Measurements from ENCODE around the gene COPS4. TPM values are rescaled to one million over a fixed set of nuclear protein-coding genes. Genes with fewer than 3 reads are reported as not detected.

COPS4 gene
- total RNA-seq, 1 experiment from 2014 or later, result 28.6 TPM

DNA sequence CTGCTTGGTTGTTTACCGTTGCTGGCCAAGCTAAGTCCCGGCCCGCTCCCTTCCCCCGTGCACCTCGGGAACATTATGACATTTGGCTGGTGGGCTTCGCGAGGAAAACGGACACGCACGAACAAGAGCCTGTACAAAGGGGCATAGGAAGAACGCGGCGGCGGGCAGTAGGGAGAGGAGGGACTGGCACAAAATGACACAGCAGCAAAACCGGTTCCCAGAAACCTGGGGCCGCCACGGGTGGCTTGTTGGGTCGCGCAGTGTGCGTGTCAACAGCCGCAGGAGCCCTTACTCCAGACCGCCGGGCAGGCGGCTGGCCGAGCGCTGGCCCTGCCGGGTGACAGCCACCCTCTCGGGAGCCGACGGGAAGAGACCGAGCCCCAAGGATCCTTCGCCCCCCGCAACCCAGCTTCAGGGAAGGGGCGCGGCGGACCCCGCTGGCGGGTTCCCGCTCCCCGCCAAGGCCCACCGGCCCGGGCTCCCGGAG, 22.7 kb upstream of the COPS4 start:
- ChIA-PET RAD21 (ENCODE audit: low non-redundant PET in 1 of 2, low total read pairs in 2 of 2, uncharacterized antibody in 2 of 2, unreplicated experiment in 2 of 2) (no interaction called here), POLR2A (interaction anchor here (1.0 to 1.2 kb wide), 4 partner anchors 23 to 583 kb away, joined by 3 to 14 read pairs (median 4); partner anchors contain the start of genes COPS4 and THAP9), CTCF (interaction anchor here (1.5 kb wide), 1 partner anchor 241 kb away, joined by 3 read pairs; no protein-coding TSS in a partner anchor)
- Histone ChIP-seq H4K20me1 (ENCODE audit: insufficient read depth) (no peaks in the 10 kb centered on the region), H3K4me2 (ENCODE audit: low read length) (peak overlapping the region; percentile 90), H3K9ac (ENCODE audit: low read length) (peak overlapping the region; percentile 85), H3K27me3 (ENCODE audit: insufficient read depth, low read length) (no peaks in the 10 kb centered on the region), H3K79me2 (ENCODE audit: insufficient read depth, low read length) (peaks cover 50% of the 10 kb centered on the region), H3K4me1 (ENCODE audit: control insufficient read depth in 1 of 2, insufficient read depth in 2 of 2, low read length in 2 of 2) (peaks cover 11 to 31% of the 10 kb centered on the region in 2 experiments), H3K4me3 (replicated peaks in 1 of 2; ENCODE audit: low read depth in 1 of 2, low read length in 2 of 2) (peak overlapping the region; percentile 69 to 82), H3K36me3 (ENCODE audit: control insufficient read depth in 1 of 2, insufficient read depth in 2 of 2, low read length in 2 of 2) (no peaks in the 10 kb centered on the region), H3K9me3 (ENCODE audit: control insufficient read depth in 1 of 2, insufficient read depth in 1 of 2, low read depth in 1 of 2, low read length in 2 of 2) (no peaks in the 10 kb centered on the region), H3K9me2 (ENCODE audit: insufficient read depth) (no peaks in the 10 kb centered on the region), H2AFZ (ENCODE audit: low read depth, low read length, poor library complexity, severe bottlenecking) (no peak overlapping the region), H3K27ac (ENCODE audit: low read depth, low read length) (peak overlapping the region; percentile 72)
- DNase-seq (ENCODE audit: low read depth, low spot score) (no peak), ATAC-seq (peak; percentile 21)
- peak; percentile 75 for TF ChIP-seq ZFX (IDR thresholded peaks at IDR 0.05)
- no peak for TF ChIP-seq YY1 (IDR thresholded peaks at IDR 0.05; ENCODE audit: extremely low read depth, insufficient replicate concordance, low read depth, low read length)
- no peak for TF ChIP-seq RAD21 (IDR thresholded peaks at IDR 0.05; ENCODE audit: low read depth)
- no TSS peak for BruUV-seq (replicated peaks)
- intact Hi-C loops (cut with micrococcal nuclease), result loop anchor here (5.0 kb wide), 1 partner anchor 245 kb away; no protein-coding TSS in a partner anchor

DNA sequence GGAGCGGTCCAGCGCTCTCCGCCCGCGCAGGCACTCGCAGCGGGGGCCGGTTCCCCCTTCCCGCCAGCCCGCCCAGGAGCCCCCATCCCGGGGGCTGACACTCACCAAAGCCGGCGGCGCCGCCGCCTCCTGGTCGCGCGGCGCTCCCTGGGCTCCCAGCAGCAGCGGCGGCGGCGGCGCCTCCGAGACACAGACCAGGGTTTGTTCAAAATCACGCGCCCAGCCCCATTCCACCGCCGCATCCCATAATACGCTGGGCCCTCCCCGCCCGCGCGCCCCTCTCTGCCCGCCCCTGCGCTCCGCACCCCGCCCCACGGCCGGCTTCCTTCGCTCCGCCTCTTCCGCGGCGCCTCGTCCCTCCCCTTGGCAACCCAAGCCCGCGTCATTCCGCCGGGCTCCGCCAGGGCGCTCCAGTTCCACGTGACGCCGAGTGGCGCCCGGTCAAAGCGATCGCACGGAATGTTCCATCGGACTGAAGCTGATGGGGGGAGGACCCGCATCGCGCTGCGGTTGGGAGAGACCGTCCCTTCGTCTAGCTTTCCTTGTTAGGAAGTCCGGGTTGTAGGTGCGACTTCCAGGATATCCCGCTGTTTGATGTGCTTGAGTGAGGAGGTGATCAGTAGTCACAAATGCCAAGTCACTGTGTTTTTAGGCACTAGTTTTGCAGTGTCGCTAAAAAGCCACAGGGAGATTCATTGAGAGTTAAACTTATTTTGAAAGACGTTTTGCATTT, 22.1 kb upstream of the COPS4 start:
- BruUV-seq (replicated peaks), result no TSS peak
- CTCF ChIA-PET, result interaction anchor here (0.7 kb wide), 1 partner anchor 22 kb away, joined by 3 read pairs; the partner anchor contains the start of gene COPS4
- peak overlapping the region; percentile 69 to 82 for H3K4me3 ChIP-seq (replicated peaks in 1 of 2; ENCODE audit: low read depth in 1 of 2, low read length in 2 of 2)
- no peaks in the 10 kb centered on the region for H3K27me3 ChIP-seq (ENCODE audit: insufficient read depth, low read length)
- H3K9ac ChIP-seq (ENCODE audit: low read length), result peak overlapping the region; percentile 85
- DNase-seq (ENCODE audit: low read depth, low spot score) (peak; percentile 97), ATAC-seq (peak; percentile 89)
- H3K9me3 ChIP-seq (ENCODE audit: control insufficient read depth in 1 of 2, insufficient read depth in 1 of 2, low read depth in 1 of 2, low read length in 2 of 2), result no peaks in the 10 kb centered on the region
- no peaks in the 10 kb centered on the region for H3K36me3 ChIP-seq (ENCODE audit: control insufficient read depth in 1 of 2, insufficient read depth in 2 of 2, low read length in 2 of 2)
- H3K4me1 ChIP-seq (ENCODE audit: control insufficient read depth in 1 of 2, insufficient read depth in 2 of 2, low read length in 2 of 2), result peaks cover 11 to 31% of the 10 kb centered on the region in 2 experiments
- intact Hi-C loops (cut with micrococcal nuclease), result loop anchor here (1.0 to 5.0 kb wide), 2 partner anchors 21 to 244 kb away; no protein-coding TSS in a partner anchor
- POLR2A ChIA-PET, result interaction anchor here (0.7 to 1.1 kb wide), 3 partner anchors 16 to 583 kb away, joined by 3 to 14 read pairs (median 4); partner anchors contain the start of gene COPS4
- H3K4me2 ChIP-seq (ENCODE audit: low read length), result peak overlapping the region; percentile 90
- RAD21 ChIA-PET (ENCODE audit: low non-redundant PET in 1 of 2, low total read pairs in 2 of 2, uncharacterized antibody in 2 of 2, unreplicated experiment in 2 of 2), result interaction anchor here in 1 of 2 experiments (1.0 kb wide), 1 partner anchor 22 kb away, joined by 7 read pairs; the partner anchor contains the start of gene COPS4
- peak overlapping the region; percentile 41 for H2AFZ ChIP-seq (ENCODE audit: low read depth, low read length, poor library complexity, severe bottlenecking)
- no peaks in the 10 kb centered on the region for H3K9me2 ChIP-seq (ENCODE audit: insufficient read depth)
- H4K20me1 ChIP-seq (ENCODE audit: insufficient read depth), result no peaks in the 10 kb centered on the region
- H3K27ac ChIP-seq (ENCODE audit: low read depth, low read length), result peak overlapping the region; percentile 72
- peaks cover 44% of the 10 kb centered on the region for H3K79me2 ChIP-seq (ENCODE audit: insufficient read depth, low read length)
- TF ChIP-seq EGR1 (IDR thresholded peaks at IDR 0.05; ENCODE audit: low read depth), result peak; percentile 58; the same call in 1 of the 2 replicates
- TF ChIP-seq, protein P1, sequence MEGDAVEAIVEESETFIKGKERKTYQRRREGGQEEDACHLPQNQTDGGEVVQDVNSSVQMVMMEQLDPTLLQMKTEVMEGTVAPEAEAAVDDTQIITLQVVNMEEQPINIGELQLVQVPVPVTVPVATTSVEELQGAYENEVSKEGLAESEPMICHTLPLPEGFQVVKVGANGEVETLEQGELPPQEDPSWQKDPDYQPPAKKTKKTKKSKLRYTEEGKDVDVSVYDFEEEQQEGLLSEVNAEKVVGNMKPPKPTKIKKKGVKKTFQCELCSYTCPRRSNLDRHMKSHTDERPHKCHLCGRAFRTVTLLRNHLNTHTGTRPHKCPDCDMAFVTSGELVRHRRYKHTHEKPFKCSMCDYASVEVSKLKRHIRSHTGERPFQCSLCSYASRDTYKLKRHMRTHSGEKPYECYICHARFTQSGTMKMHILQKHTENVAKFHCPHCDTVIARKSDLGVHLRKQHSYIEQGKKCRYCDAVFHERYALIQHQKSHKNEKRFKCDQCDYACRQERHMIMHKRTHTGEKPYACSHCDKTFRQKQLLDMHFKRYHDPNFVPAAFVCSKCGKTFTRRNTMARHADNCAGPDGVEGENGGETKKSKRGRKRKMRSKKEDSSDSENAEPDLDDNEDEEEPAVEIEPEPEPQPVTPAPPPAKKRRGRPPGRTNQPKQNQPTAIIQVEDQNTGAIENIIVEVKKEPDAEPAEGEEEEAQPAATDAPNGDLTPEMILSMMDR (IDR thresholded peaks at IDR 0.05 in 2 of 3, conservative IDR thresholded peaks at IDR 0.05 in 1 of 3; ENCODE audit: borderline replicate concordance in 1 of 3, insufficient read depth in 1 of 3, low read depth in 2 of 3, low read length in 2 of 3), result peak in 2 of 3 experiments; percentile 25 to 30; a peak in 3 of 6 replicates
- TF ChIP-seq ATF3 (IDR thresholded peaks at IDR 0.05), result no peak
- peak; percentile 95 for TF ChIP-seq SRF (IDR thresholded peaks at IDR 0.05; ENCODE audit: low read depth)
- no peak for TF ChIP-seq EZH2phosphoT487 (IDR thresholded peaks at IDR 0.05; ENCODE audit: borderline replicate concordance)
- TF ChIP-seq ZFX (IDR thresholded peaks at IDR 0.05), result peak; percentile 29; the same call in 1 of the 2 replicates
- TF ChIP-seq JUND (IDR thresholded peaks at IDR 0.05), result peak; percentile 85
- peak; percentile 86 for TF ChIP-seq SIN3A (IDR thresholded peaks at IDR 0.05; ENCODE audit: low read depth)
- TF ChIP-seq ZNF274 (IDR thresholded peaks at IDR 0.05; ENCODE audit: low read depth, low read length), result no peak
- TF ChIP-seq ELF1 (IDR thresholded peaks at IDR 0.05; ENCODE audit: borderline replicate concordance, low read depth), result peak; percentile 36; the same call in 1 of the 2 replicates
- TF ChIP-seq, protein P2, sequence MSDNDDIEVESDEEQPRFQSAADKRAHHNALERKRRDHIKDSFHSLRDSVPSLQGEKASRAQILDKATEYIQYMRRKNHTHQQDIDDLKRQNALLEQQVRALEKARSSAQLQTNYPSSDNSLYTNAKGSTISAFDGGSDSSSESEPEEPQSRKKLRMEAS (IDR thresholded peaks at IDR 0.05), result peak; percentile 98
- peak; percentile 92 for TF ChIP-seq SP1 (IDR thresholded peaks at IDR 0.05; ENCODE audit: low read depth)
- peak; percentile 98 for TF ChIP-seq CBX3 (IDR thresholded peaks at IDR 0.05; ENCODE audit: low read depth)
- TF ChIP-seq CEBPB (IDR thresholded peaks at IDR 0.05; ENCODE audit: low read depth), result 0 out of 2 replicates have a peak, but pooled peaks have one; percentile 22
- peak; percentile 46 for TF ChIP-seq RAD21 (IDR thresholded peaks at IDR 0.05; ENCODE audit: low read depth)
- no peak for TF ChIP-seq POLR2A (IDR thresholded peaks at IDR 0.05; ENCODE audit: borderline replicate concordance, extremely low read depth, insufficient read depth, insufficient read length)
- TF ChIP-seq POLR2AphosphoS5 (IDR thresholded peaks at IDR 0.05; ENCODE audit: low read depth, low read length), result peak; percentile 66
